ENCODE results near the gene SAV1. TPM values are rescaled to one million over a fixed set of nuclear protein-coding genes. Genes with fewer than 3 reads are reported as not detected.

The SAV1 gene
- total RNA-seq, 1 donor from 2014 or later, result 11.6 TPM

- Mint-ChIP-seq H3K4me1 (ENCODE audit: low read depth, unreplicated experiment) (peaks cover 4% of the 10 kb centered on the region), H3K27ac (ENCODE audit: unreplicated experiment) (no peak overlapping the region), H3K36me3 (ENCODE audit: unreplicated experiment) (no peaks in the 10 kb centered on the region), H3K27me3 (ENCODE audit: unreplicated experiment) (no peaks in the 10 kb centered on the region), H3K9me3 (ENCODE audit: unreplicated experiment) (peaks cover 2% of the 10 kb centered on the region), H3K4me3 (ENCODE audit: unreplicated experiment) (no peak overlapping the region)
- no peak for TF ChIP-seq CTCF (IDR thresholded peaks at IDR 0.05; ENCODE audit: partially characterized antibody, unreplicated experiment)
- DNase-seq, result no peak
Measured at GRCh38 chr14:50610465-50610864, 57.6 kb downstream of the SAV1 start.

- H3K27me3 Mint-ChIP-seq (ENCODE audit: unreplicated experiment), result no peaks in the 10 kb centered on the region
- DNase-seq, result no peak
- peaks cover 4% of the 10 kb centered on the region for H3K4me1 Mint-ChIP-seq (ENCODE audit: low read depth, unreplicated experiment)
- H3K27ac Mint-ChIP-seq (ENCODE audit: unreplicated experiment), result no peak overlapping the region
- no peak for TF ChIP-seq CTCF (IDR thresholded peaks at IDR 0.05; ENCODE audit: partially characterized antibody, unreplicated experiment)
- no peak overlapping the region for H3K4me3 Mint-ChIP-seq (ENCODE audit: unreplicated experiment)
- peaks cover 2% of the 10 kb centered on the region for H3K9me3 Mint-ChIP-seq (ENCODE audit: unreplicated experiment)
- H3K36me3 Mint-ChIP-seq (ENCODE audit: unreplicated experiment), result no peaks in the 10 kb centered on the region
Measured at GRCh38 chr14:50608302-50608851, 59.7 kb downstream of the SAV1 start.

GRCh38 chr14:50607761-50608160 is 60.3 kb downstream of the SAV1 start:
- H3K4me1 Mint-ChIP-seq (ENCODE audit: low read depth, unreplicated experiment), result peaks cover 2% of the 10 kb centered on the region
- no peaks in the 10 kb centered on the region for H3K27me3 Mint-ChIP-seq (ENCODE audit: unreplicated experiment)
- DNase-seq, result no peak
- H3K27ac Mint-ChIP-seq (ENCODE audit: unreplicated experiment), result no peak overlapping the region
- no peak overlapping the region for H3K4me3 Mint-ChIP-seq (ENCODE audit: unreplicated experiment)
- H3K36me3 Mint-ChIP-seq (ENCODE audit: unreplicated experiment), result no peaks in the 10 kb centered on the region
- H3K9me3 Mint-ChIP-seq (ENCODE audit: unreplicated experiment), result peaks cover 2% of the 10 kb centered on the region
- no peak for TF ChIP-seq CTCF (IDR thresholded peaks at IDR 0.05; ENCODE audit: partially characterized antibody, unreplicated experiment)

- DNase-seq, result no peak
- H3K27me3 Mint-ChIP-seq (ENCODE audit: unreplicated experiment), result no peaks in the 10 kb centered on the region
- no peak overlapping the region for H3K4me3 Mint-ChIP-seq (ENCODE audit: unreplicated experiment)
- no peak overlapping the region for H3K27ac Mint-ChIP-seq (ENCODE audit: unreplicated experiment)
- H3K4me1 Mint-ChIP-seq (ENCODE audit: low read depth, unreplicated experiment), result peaks cover 2% of the 10 kb centered on the region
- peaks cover 2% of the 10 kb centered on the region for H3K9me3 Mint-ChIP-seq (ENCODE audit: unreplicated experiment)
- no peak for TF ChIP-seq CTCF (IDR thresholded peaks at IDR 0.05; ENCODE audit: partially characterized antibody, unreplicated experiment)
- no peaks in the 10 kb centered on the region for H3K36me3 Mint-ChIP-seq (ENCODE audit: unreplicated experiment)
Measured at GRCh38 chr14:50607181-50607580, 60.9 kb downstream of the SAV1 start.

- H3K4me3 Mint-ChIP-seq (ENCODE audit: unreplicated experiment), result no peak overlapping the region
- H3K4me1 Mint-ChIP-seq (ENCODE audit: low read depth, unreplicated experiment), result no peaks in the 10 kb centered on the region
- H3K27me3 Mint-ChIP-seq (ENCODE audit: unreplicated experiment), result no peaks in the 10 kb centered on the region
- H3K27ac Mint-ChIP-seq (ENCODE audit: unreplicated experiment), result no peak overlapping the region
- TF ChIP-seq CTCF (IDR thresholded peaks at IDR 0.05; ENCODE audit: partially characterized antibody, unreplicated experiment), result no peak
- no peaks in the 10 kb centered on the region for H3K36me3 Mint-ChIP-seq (ENCODE audit: unreplicated experiment)
- peaks cover under 1% of the 10 kb centered on the region for H3K9me3 Mint-ChIP-seq (ENCODE audit: unreplicated experiment)
- DNase-seq, result no peak
Measured at GRCh38 chr14:50606468-50606867, 61.6 kb downstream of the SAV1 start.

Data from glutamatergic neuron (in vitro differentiated cells).